Adrenal gland (tissue), 12 donors: ENCODE measurements around the gene PEX6. TPM values are rescaled to one million over a fixed set of nuclear protein-coding genes. Genes with fewer than 3 reads are reported as not detected.
A peak's percentile ranks its signal among the peaks of the same experiment; 100 is the strongest.

Experiments used
- DNase-seq, 7 donors: peaks; one replicate each; pipeline ENCODE4 v3.0.0-alpha.2; 2019 to 2020
- H3K27ac ChIP-seq, 5 donors: fragments of 200-600 bp; sonication (generic) in 4 of 5; 1 replicate in 3 of 5; 2 replicates in 2 of 5; pipeline versions ENCODE4 v1.5.1 to v1.8.0; 2016 to 2020; ENCODE audit warnings: mild to moderate bottlenecking in 1 of 5
- H3K27me3 ChIP-seq: fragments of 200-600 bp; 2 replicates; pipeline ENCODE4 v1.8.0; 2021
- H3K36me3 ChIP-seq, 2 donors: fragments of 200-600 bp; replicated peaks in 1 of 2; 1 replicate in 1 of 2; 2 replicates in 1 of 2; pipeline versions ENCODE4 v1.5.1 to v1.8.0; 2018 to 2022
- H3K4me1 ChIP-seq, 2 donors: fragments of 200-600 bp; replicated peaks in 1 of 2; 1 replicate in 1 of 2; 2 replicates in 1 of 2; pipeline versions ENCODE4 v1.5.1 to v1.8.0; 2018 to 2021
- H3K4me3 ChIP-seq, 4 donors: fragments of 200-600 bp; sonication (generic) in 3 of 4; one replicate each; pipeline ENCODE4 v1.5.1; 2016 to 2018
- H3K9me3 ChIP-seq, 3 donors: fragments of 200-600 bp; sonication (generic) in 1 of 3; replicated peaks in 1 of 3; 1 replicate in 2 of 3; 2 replicates in 1 of 3; pipeline versions ENCODE4 v1.5.1 to v1.8.0; 2016 to 2021
- CTCF ChIP-seq, 6 experiments: fragments of 450-650 bp in 4 of 6; fragments of 200-600 bp in 2 of 6; sonication (generic) in 1 of 6; IDR thresholded peaks; 1 replicate in 5 of 6; 2 replicates in 1 of 6; pipeline versions ENCODE4 v1.5.1 to v1.8.0; 2016 to 2021; ENCODE audit warnings: antibody characterized with exemption in 6 of 6, mild to moderate bottlenecking in 2 of 6, moderate library complexity in 1 of 6
- POLR2A ChIP-seq, 2 donors: fragments of 450-650 bp; IDR thresholded peaks; one replicate each; pipeline ENCODE4 v1.6.1; 2017; ENCODE audit warnings: antibody characterized with exemption in 2 of 2, mild to moderate bottlenecking in 2 of 2, moderate library complexity in 1 of 2
- WGBS, 4 donors: extraction: QIAGEN DNeasy Blood & Tissue Kit in 2 of 4; methylation state at CpG; one replicate each; pipeline versions ENCODE4 v1.1.5 to v1.1.7; 2013 to 2017; 5-methylcytosine and 5-hydroxymethylcytosine counted together
- intact Hi-C, 2 donors: fragments of 100-400 bp; cut with DNase I; formaldehyde crosslinking; loops; one replicate each; pipeline versions ENCODE4 v1.14.1 to v1.15.0; 2022 to 2023
- polyA plus RNA-seq, 3 donors: library from polyadenylated mRNA; stranded (reverse); fragments of 200-250 nt in 2 of 3; fragments of 350-450 nt in 1 of 3; fragmentation: Illumina TruSeq in 1 of 3; extraction: RNeasy Lipid Tissue Mini Kit (QIAGEN cat#74804) in 1 of 3; gene quantifications; one replicate each; pipeline ENCODE4 v1.2.3, GENCODE V29; 2013 to 2014
- total RNA-seq, 9 donors: library from RNA; depleted of rRNA in 4 of 9; stranded (reverse); fragments of >200 nt in 4 of 9; fragments of 120-200 nt in 1 of 9; fragmentation: NEBNext Ultra II Directional in 1 of 9; extraction: Animal tissue kit (Norgen Biotek cat#: 25700) in 1 of 9; gene quantifications; one replicate each; pipeline versions ENCODE4 v1.1.0 to v1.2.4, GENCODE V29; 2013 to 2023
- donor health status: healthy with polysubstance abuse.
- donor health status: Bipolar disorder and iron deficiency.
- donor health status: DM: yes; HTN: yes; CAD: no.
- donor health status: DM: no; HTN: no; CAD: no.
- donor health status: DM: no; HTN: no; CAD: no.
- donor health status: DM: yes; HTN: yes; CAD: no.

Gene PEX6
- total and polyA plus RNA-seq, 12 donors, result 7.4 to 63.9 (median 30.5) TPM

GRCh38 chr6:42981836-42982235 lies 2.9 kb upstream of the PEX6 start:
- no peaks in the 10 kb centered on the region for H3K9me3 ChIP-seq
- no peaks in the 10 kb centered on the region for H3K27me3 ChIP-seq
- H3K4me3 ChIP-seq, result no peak overlapping the region
- WGBS, 4 donors, result 83 to 89% (median 84%) methylated on average over 5 of the region's 5 CpGs
- peaks cover 32 to 47% of the 10 kb centered on the region in 2 donors for H3K4me1 ChIP-seq
- TF ChIP-seq CTCF (IDR thresholded peaks at IDR 0.05), result no peak
- TF ChIP-seq POLR2A (IDR thresholded peaks at IDR 0.05), result no peak
- no peak overlapping the region for H3K27ac ChIP-seq
- H3K36me3 ChIP-seq, result no peaks in the 10 kb centered on the region
- DNase-seq, result no peak
- intact Hi-C loops, result no loop called here

- WGBS, 4 donors, result 28 to 36% (median 31%) methylated on average over 9 of the region's 9 CpGs
- peaks cover 21 to 33% of the 10 kb centered on the region in 2 donors for H3K4me1 ChIP-seq
- peak overlapping the region in 3 of 4 donors; percentile 66 to 100 (median 74) for H3K4me3 ChIP-seq
- peak in 2 of 7 donors; percentile 44 to 47 for DNase-seq
- peak overlapping the region; percentile 90 to 96 (median 94) for H3K27ac ChIP-seq
- no peaks in the 10 kb centered on the region for H3K27me3 ChIP-seq
- intact Hi-C loops, result no loop called here
- no peaks in the 10 kb centered on the region for H3K9me3 ChIP-seq
- no peak for TF ChIP-seq POLR2A (IDR thresholded peaks at IDR 0.05)
- TF ChIP-seq CTCF (IDR thresholded peaks at IDR 0.05), result no peak
- no peaks in the 10 kb centered on the region for H3K36me3 ChIP-seq
These were observed 669 bp upstream of the PEX6 start for GRCh38 chr6:42979523-42980177.

GRCh38 chr6:42978487-42978838 lies 518 bp downstream of the PEX6 start:
- TF ChIP-seq CTCF (IDR thresholded peaks at IDR 0.05) (no peak), POLR2A (IDR thresholded peaks at IDR 0.05) (peak in 1 of 2 donors; percentile 51)

GRCh38 chr6:42974919-42975505 lies 4.0 kb downstream of the PEX6 start:
- Histone ChIP-seq H3K27ac (no peak overlapping the region), H3K36me3 (peaks cover 0 to 6% of the 10 kb centered on the region in 2 donors), H3K4me1 (peaks cover 16 to 34% of the 10 kb centered on the region in 2 donors), H3K27me3 (no peaks in the 10 kb centered on the region), H3K4me3 (no peak overlapping the region), H3K9me3 (no peaks in the 10 kb centered on the region)
- 84 to 90% (median 88%) methylated on average over 5 of the region's 5 CpGs for WGBS, 4 donors
- intact Hi-C loops, result no loop called here
- no peak for TF ChIP-seq POLR2A (IDR thresholded peaks at IDR 0.05)
- no peak for TF ChIP-seq CTCF (IDR thresholded peaks at IDR 0.05)
- DNase-seq, result no peak

More at GRCh38 chr6:42978487-42978838, 518 bp downstream of the PEX6 start:
- 1% methylated on average over 28 of the region's 28 CpGs; no CpG with 5 or more reads in 2 of the 4 donors for WGBS, 4 donors
- Histone ChIP-seq H3K36me3 (peaks cover 0 to 4% of the 10 kb centered on the region in 2 donors), H3K4me1 (peaks cover 15 to 30% of the 10 kb centered on the region in 2 donors), H3K27me3 (no peaks in the 10 kb centered on the region), H3K27ac (peak overlapping the region; percentile 90 to 96 (median 94)), H3K4me3 (peak overlapping the region; percentile 66 to 100 (median 82)), H3K9me3 (no peaks in the 10 kb centered on the region)
- intact Hi-C loops, result no loop called here
- peak; percentile 55 to 84 (median 83) for DNase-seq
